Measurements from ENCODE around the gene MARCHF3.

DNA sequence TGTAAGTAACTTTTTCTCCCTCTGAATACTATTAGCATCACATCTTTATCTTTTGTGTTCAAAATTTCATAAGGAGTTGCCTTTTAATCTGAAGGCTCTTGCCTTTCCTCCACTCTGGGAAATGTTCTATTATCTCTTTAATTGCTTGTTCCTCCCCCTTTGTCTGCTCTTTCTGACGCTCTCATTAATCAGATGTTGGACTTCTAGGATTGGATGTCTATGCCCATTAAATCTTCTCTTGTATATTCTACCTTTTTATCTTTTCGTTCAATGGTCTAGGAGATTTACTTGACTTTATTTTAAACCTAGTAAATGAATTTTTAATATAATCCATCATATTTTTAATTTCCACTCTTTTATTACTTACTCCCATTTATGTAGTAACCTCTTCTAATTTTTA, 76.7 kb downstream of the MARCHF3 start:
- no peak for TF ChIP-seq POLR2A (IDR thresholded peaks at IDR 0.05; ENCODE audit: low read depth, low read length)
- TF ChIP-seq POLR2AphosphoS5 (IDR thresholded peaks at IDR 0.05; ENCODE audit: low read depth, low read length), result no peak
- TF ChIP-seq TAF1 (IDR thresholded peaks at IDR 0.05; ENCODE audit: borderline replicate concordance, low read depth, low read length), result no peak

Data from GM12892 (cell line).